ENCODE measurements around the gene APOBEC3B. TPM values are rescaled to one million over a fixed set of nuclear protein-coding genes. Genes with fewer than 3 reads are reported as not detected.

Gene APOBEC3B
- total and polyA plus RNA-seq, 2 donors (not counting 3 experiments of a cell fraction or from before 2014, with no cell fraction given): 10.3 to 19.9 TPM

GRCh38 chr22:38953091-38953490, 29.1 kb upstream of the APOBEC3B start:
- Histone ChIP-seq H3K4me1 (ENCODE audit: control insufficient read depth, extremely low read depth, insufficient read depth, low read length) (no peaks in the 10 kb centered on the region), H3K27ac (ENCODE audit: insufficient read depth, low read depth, low read length) (no peak overlapping the region), H4K20me1 (replicated peaks; ENCODE audit: control insufficient read depth, extremely low read depth, insufficient read depth, low read length) (no peaks in the 10 kb centered on the region), H3K4me3 (replicated peaks in 1 of 3; ENCODE audit: insufficient read depth in 1 of 3, low read depth in 1 of 3, low read length in 3 of 3) (no peak overlapping the region), H2AFZ (ENCODE audit: low read depth, low read length) (no peak overlapping the region), H3K4me2 (ENCODE audit: insufficient read depth, low read length) (no peak overlapping the region), H3K27me3 (ENCODE audit: control insufficient read depth in 2 of 2, insufficient read depth in 2 of 2, low read length in 2 of 2) (peaks cover 0 to 1% of the 10 kb centered on the region in 2 experiments), H3K36me3 (ENCODE audit: control insufficient read depth in 2 of 2, extremely low read depth in 1 of 2, insufficient read depth in 2 of 2, low read length in 2 of 2) (no peaks in the 10 kb centered on the region), H3K9ac (replicated peaks; ENCODE audit: extremely low read depth, insufficient read depth, low read length) (no peak overlapping the region), H3K9me3 (replicated peaks; ENCODE audit: control insufficient read depth, insufficient read depth, low read length) (no peaks in the 10 kb centered on the region), H3K79me2 (ENCODE audit: control insufficient read depth, insufficient read depth, low read length) (no peaks in the 10 kb centered on the region), H3K9me1 (replicated peaks; ENCODE audit: control insufficient read depth, extremely low read depth, insufficient read depth, low read length) (no peaks in the 10 kb centered on the region)
- ChIA-PET CTCF (interaction anchor here (0.5 to 2.3 kb wide), 3 partner anchors 19 to 184 kb away, joined by 3 to 8 read pairs (median 3); no protein-coding TSS in a partner anchor), POLR2A (no interaction called here)
- FAIRE-seq (no peak), DNase-seq (ENCODE audit: low read depth, low spot score) (no peak)
- intact Hi-C loops (cut with micrococcal nuclease): no loop called here
- TF ChIP-seq GATA2 (IDR thresholded peaks at IDR 0.05; ENCODE audit: insufficient read depth, insufficient read length, low read depth, low read length): no peak
- TF ChIP-seq MYC (IDR thresholded peaks at IDR 0.05; ENCODE audit: low read depth, low read length): no peak
- no peak for TF ChIP-seq CTCF (IDR thresholded peaks at IDR 0.05; ENCODE audit: extremely low read depth in 1 of 2, insufficient read depth in 1 of 2, low read depth in 1 of 2, low read length in 2 of 2)
- TF ChIP-seq POLR2A (IDR thresholded peaks at IDR 0.05; ENCODE audit: low read depth, low read length): no peak
- TF ChIP-seq POLR2AphosphoS5 (IDR thresholded peaks at IDR 0.05; ENCODE audit: insufficient read depth, low read depth, low read length): no peak
- TF ChIP-seq JUN (IDR thresholded peaks at IDR 0.05; ENCODE audit: borderline replicate concordance, insufficient read depth, insufficient read length, low read depth): no peak
- TF ChIP-seq FOS (IDR thresholded peaks at IDR 0.05; ENCODE audit: borderline replicate concordance, insufficient read depth, low read length): no peak
- TF ChIP-seq EZH2 (IDR thresholded peaks at IDR 0.05; ENCODE audit: borderline replicate concordance, low read depth, low read length, severe bottlenecking): no peak
- TF ChIP-seq MAX (IDR thresholded peaks at IDR 0.05; ENCODE audit: insufficient read depth, insufficient read length): no peak
- BruUV-seq (replicated peaks): no TSS peak
- dilution Hi-C loops (cut with MboI; ENCODE audit: extremely low pct_ligation_motif_present, low sequenced_read_pairs): no loop called here
